ENCODE results near the gene SOX6.

GRCh38 chr11:16377746-16378145 is 21.4 kb upstream of the SOX6 start:
- TF ChIP-seq FOXM1 (IDR thresholded peaks at IDR 0.05; ENCODE audit: low read depth): no peak
- no peak for TF ChIP-seq NRF1 (IDR thresholded peaks at IDR 0.05; ENCODE audit: low read depth, low read length)
- no peak for TF ChIP-seq POLR2AphosphoS5 (IDR thresholded peaks at IDR 0.05; ENCODE audit: low read depth, low read length)
- TF ChIP-seq, protein P1, sequence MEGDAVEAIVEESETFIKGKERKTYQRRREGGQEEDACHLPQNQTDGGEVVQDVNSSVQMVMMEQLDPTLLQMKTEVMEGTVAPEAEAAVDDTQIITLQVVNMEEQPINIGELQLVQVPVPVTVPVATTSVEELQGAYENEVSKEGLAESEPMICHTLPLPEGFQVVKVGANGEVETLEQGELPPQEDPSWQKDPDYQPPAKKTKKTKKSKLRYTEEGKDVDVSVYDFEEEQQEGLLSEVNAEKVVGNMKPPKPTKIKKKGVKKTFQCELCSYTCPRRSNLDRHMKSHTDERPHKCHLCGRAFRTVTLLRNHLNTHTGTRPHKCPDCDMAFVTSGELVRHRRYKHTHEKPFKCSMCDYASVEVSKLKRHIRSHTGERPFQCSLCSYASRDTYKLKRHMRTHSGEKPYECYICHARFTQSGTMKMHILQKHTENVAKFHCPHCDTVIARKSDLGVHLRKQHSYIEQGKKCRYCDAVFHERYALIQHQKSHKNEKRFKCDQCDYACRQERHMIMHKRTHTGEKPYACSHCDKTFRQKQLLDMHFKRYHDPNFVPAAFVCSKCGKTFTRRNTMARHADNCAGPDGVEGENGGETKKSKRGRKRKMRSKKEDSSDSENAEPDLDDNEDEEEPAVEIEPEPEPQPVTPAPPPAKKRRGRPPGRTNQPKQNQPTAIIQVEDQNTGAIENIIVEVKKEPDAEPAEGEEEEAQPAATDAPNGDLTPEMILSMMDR (IDR thresholded peaks at IDR 0.05): no peak
- no peak for TF ChIP-seq RCOR1 (IDR thresholded peaks at IDR 0.05; ENCODE audit: low read length)
- TF ChIP-seq GABPA (IDR thresholded peaks at IDR 0.05; ENCODE audit: low read depth): no peak
- TF ChIP-seq ELF1 (IDR thresholded peaks at IDR 0.05): no peak
- TF ChIP-seq, protein P2, sequence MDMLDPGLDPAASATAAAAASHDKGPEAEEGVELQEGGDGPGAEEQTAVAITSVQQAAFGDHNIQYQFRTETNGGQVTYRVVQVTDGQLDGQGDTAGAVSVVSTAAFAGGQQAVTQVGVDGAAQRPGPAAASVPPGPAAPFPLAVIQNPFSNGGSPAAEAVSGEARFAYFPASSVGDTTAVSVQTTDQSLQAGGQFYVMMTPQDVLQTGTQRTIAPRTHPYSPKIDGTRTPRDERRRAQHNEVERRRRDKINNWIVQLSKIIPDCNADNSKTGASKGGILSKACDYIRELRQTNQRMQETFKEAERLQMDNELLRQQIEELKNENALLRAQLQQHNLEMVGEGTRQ (IDR thresholded peaks at IDR 0.05; ENCODE audit: borderline replicate concordance, low read depth, low read length): no peak
- TF ChIP-seq PBX3 (IDR thresholded peaks at IDR 0.05): no peak
- TF ChIP-seq REST (IDR thresholded peaks at IDR 0.05; ENCODE audit: low read depth, low read length): no peak
- TF ChIP-seq, protein P3, sequence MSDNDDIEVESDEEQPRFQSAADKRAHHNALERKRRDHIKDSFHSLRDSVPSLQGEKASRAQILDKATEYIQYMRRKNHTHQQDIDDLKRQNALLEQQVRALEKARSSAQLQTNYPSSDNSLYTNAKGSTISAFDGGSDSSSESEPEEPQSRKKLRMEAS (IDR thresholded peaks at IDR 0.05; ENCODE audit: low read depth): no peak
- no peak for TF ChIP-seq YY1 (IDR thresholded peaks at IDR 0.05; ENCODE audit: low read depth)

Measured in SK-N-SH (cell line).